HepG2 (cell line): ENCODE results near the gene ATP9A. TPM values are rescaled to one million over a fixed set of nuclear protein-coding genes. Genes with fewer than 3 reads are reported as not detected.

Source experiments
- ARID3A ChIP-seq: IDR thresholded peaks from 2 replicates; pipeline ENCODE4 v1.6.1; 2012; ENCODE audit warnings: low read depth, low read length, improper control_type of control experiment
- ARID4A ChIP-seq: sonication (generic); formaldehyde crosslinking; IDR thresholded peaks from 2 replicates; pipeline ENCODE4 v1.5.0; 2020; ENCODE audit warnings: mild to moderate bottlenecking, missing genetic modification reagents, borderline replicate concordance
- ISL2 ChIP-seq: sonication (generic); formaldehyde crosslinking; IDR thresholded peaks from 2 replicates; pipeline ENCODE4 v1.5.0; 2020; ENCODE audit warnings: missing genetic modification reagents
- KLF13 ChIP-seq: sonication (generic); formaldehyde crosslinking; IDR thresholded peaks from 2 replicates; pipeline ENCODE4 v1.4.0; 2020; ENCODE audit warnings: mild to moderate bottlenecking, missing genetic modification reagents
- KLF16 ChIP-seq, 2 experiments: sonication (generic) in 1 of 2; formaldehyde crosslinking in 1 of 2; IDR thresholded peaks; 2 replicates each; pipeline versions ENCODE4 v1.6.1 to v1.8.0; 2016 to 2023; ENCODE audit warnings: missing genetic modification reagents in 2 of 2, missing compliant biosample characterization in 1 of 2
- PATZ1 ChIP-seq: sonication (generic); formaldehyde crosslinking; IDR thresholded peaks from 2 replicates; pipeline ENCODE4 v1.4.0; 2020; ENCODE audit warnings: missing genetic modification reagents
- RBM22 ChIP-seq: fragments of 200-400 bp; formaldehyde crosslinking; optimal IDR thresholded peaks from 2 replicates; pipeline ENCODE3; 2017; ENCODE audit warnings: mild to moderate bottlenecking, low read length, moderate library complexity
- SMARCC2 ChIP-seq: fragments of 450-650 bp; IDR thresholded peaks from 2 replicates; pipeline ENCODE4 v1.6.1; 2017; ENCODE audit warnings: antibody characterized with exemption, mild to moderate bottlenecking
- ZBTB3 ChIP-seq: sonication (generic); formaldehyde crosslinking; IDR thresholded peaks from 2 replicates; pipeline ENCODE4 v1.4.0; 2020; ENCODE audit warnings: low read depth, mild to moderate bottlenecking, moderate library complexity, missing genetic modification reagents, borderline replicate concordance
- ZBTB33 ChIP-seq: sonication (generic); formaldehyde crosslinking; IDR thresholded peaks from 2 replicates; pipeline ENCODE4 v1.4.0; 2020; ENCODE audit warnings: missing genetic modification reagents
- ZBTB7B ChIP-seq: sonication (generic); formaldehyde crosslinking; IDR thresholded peaks from 2 replicates; pipeline ENCODE4 v1.4.0; 2020; ENCODE audit warnings: missing genetic modification reagents
- ZNF513 ChIP-seq: sonication (generic); formaldehyde crosslinking; conservative IDR thresholded peaks from 2 replicates; pipeline ENCODE4 v1.5.0; 2020; ENCODE audit warnings: missing genetic modification reagents
- ZNF629 ChIP-seq: sonication (generic); formaldehyde crosslinking; conservative IDR thresholded peaks from 2 replicates; pipeline ENCODE4 v1.5.0; 2020; ENCODE audit warnings: missing genetic modification reagents
- ZSCAN5A ChIP-seq: sonication (generic); formaldehyde crosslinking; IDR thresholded peaks from 2 replicates; pipeline ENCODE4 v1.8.0; 2022; ENCODE audit warnings: mild to moderate bottlenecking, missing genetic modification reagents, borderline replicate concordance
- polyA plus RNA-seq, 8 experiments: library from polyadenylated mRNA; depleted of rRNA in 3 of 8; stranded (reverse) in 7 of 8; unstranded in 1 of 8; fragments of >200 nt; fragmentation: Illumina TruSeq in 4 of 8; extraction: Trizol in 4 of 8; gene quantifications; 2 replicates each; pipeline versions ENCODE4 v1.2.1 to v1.2.3, GENCODE V29; 2011 to 2016; ENCODE audit warnings: low read depth in 4 of 8, missing spikeins in 1 of 8, mixed read lengths in 1 of 8; ENCODE audit not compliant: insufficient read depth in 1 of 8
- total RNA-seq, 5 experiments: library from RNA; depleted of rRNA; stranded (reverse); fragments of >200 nt; fragmentation: Illumina TruSeq; extraction: Trizol; gene quantifications; 2 replicates each; pipeline ENCODE4 v1.2.3, GENCODE V29; 2016; ENCODE audit warnings: low read depth in 1 of 5

Gene ATP9A
- total and polyA plus RNA-seq, 2 of the 13 experiments (the other 11 are each of a cell fraction or from before 2014, with no cell fraction given), result 11.8 to 18.5 TPM

GRCh38 chr20:51760905-51761546 lies 7.2 kb downstream of the ATP9A start (continued):
- TF ChIP-seq PATZ1, result peak; percentile 19; the same call in 1 of the 2 replicates
- peak; percentile 85 for TF ChIP-seq ZBTB33 (CRISPR knock-in tag)
- no peak for TF ChIP-seq RBM22
- no peak for TF ChIP-seq ZNF629 (CRISPR knock-in tag)
- no peak for TF ChIP-seq ARID4A
- peak; percentile 87 for TF ChIP-seq ISL2
- TF ChIP-seq KLF13 (CRISPR knock-in tag), result no peak
- TF ChIP-seq ZNF513 (CRISPR knock-in tag), result no peak
- TF ChIP-seq ZSCAN5A (CRISPR knock-in tag), result no peak
- peak; percentile 93 for TF ChIP-seq ARID3A
- TF ChIP-seq ZBTB7B (CRISPR knock-in tag), result peak; percentile 79
- peak; percentile 88; the same call in 1 of the 2 replicates for TF ChIP-seq ZBTB3 (CRISPR knock-in tag)
- peak in 1 of 2 experiments; percentile 32; a peak in 1 of 4 replicates for TF ChIP-seq KLF16 (CRISPR knock-in tag; IDR thresholded peaks at IDR 0.05)
- no peak for TF ChIP-seq SMARCC2
